22Rv1 (cell line): Measurements from ENCODE around the gene LCN6.
"Not testable (repeated sequence)": the region's sequence is repeated elsewhere in the genome, so short reads cannot be mapped to it uniquely, and the experiment has no call there.

Source experiments
- H3K27ac ChIP-seq: fragments of 450-650 bp; 2 replicates; pipeline ENCODE4 v1.5.1; 2017
- CTCF ChIP-seq: fragments of 450-650 bp; IDR thresholded peaks from 2 replicates; pipeline ENCODE4 v1.5.1; 2017; ENCODE audit warnings: mild to moderate bottlenecking
- ZFX ChIP-seq: fragments of 450-650 bp; IDR thresholded peaks from 2 replicates; pipeline ENCODE4 v1.6.1; 2017; ENCODE audit warnings: antibody characterized with exemption, borderline replicate concordance

LCN6 gene

DNA sequence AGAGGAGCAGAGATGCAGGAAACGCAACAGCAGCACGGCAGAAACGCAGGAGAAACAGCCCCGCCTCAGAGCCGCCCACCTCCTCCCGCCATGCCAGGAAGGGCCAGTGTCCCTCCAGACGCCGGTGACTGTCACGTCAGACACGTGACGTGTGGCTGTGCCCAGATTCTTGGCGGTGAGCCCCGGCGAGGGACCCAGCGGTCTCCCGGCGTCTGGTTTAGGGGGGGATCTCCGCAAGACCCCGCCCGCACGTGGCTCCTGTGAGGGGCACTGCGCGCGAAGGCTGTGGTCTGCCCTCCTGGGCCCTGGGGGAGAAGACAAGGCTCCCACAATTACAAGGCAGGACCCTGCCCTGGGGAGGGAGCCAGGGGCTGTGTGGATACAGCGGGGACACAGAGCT is 12.1 kb upstream of the LCN6 start:
- TF ChIP-seq CTCF: no peak
- TF ChIP-seq ZFX: no peak
- H3K27ac ChIP-seq: no peak overlapping the region

- no peak overlapping the region for H3K27ac ChIP-seq
- no peak for TF ChIP-seq ZFX
Measured at GRCh38 chr9:136759436-136760325, 11.4 kb upstream of the LCN6 start.

DNA sequence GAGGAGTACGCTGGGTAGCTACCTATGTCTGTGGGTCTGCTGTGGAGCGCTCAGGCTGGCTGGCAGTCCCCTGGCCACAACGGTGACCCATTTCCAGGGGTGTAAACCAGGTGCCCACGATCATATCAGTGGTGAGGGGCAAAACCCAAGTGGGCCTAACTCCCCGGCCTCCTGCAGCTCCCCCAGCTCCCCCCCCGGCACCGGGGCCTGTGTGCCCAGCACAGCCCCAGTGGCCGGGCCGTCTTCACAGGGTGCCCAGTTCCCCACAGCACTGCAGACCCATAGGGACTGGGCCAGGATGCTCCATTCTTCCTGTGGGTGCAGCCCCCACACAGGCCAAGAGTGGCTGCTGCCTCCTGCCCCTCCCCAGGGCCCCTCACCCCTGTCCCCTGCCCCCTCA is 10.7 kb upstream of the LCN6 start:
- no peak overlapping the region for H3K27ac ChIP-seq
- TF ChIP-seq CTCF: no peak
- no peak for TF ChIP-seq ZFX

DNA sequence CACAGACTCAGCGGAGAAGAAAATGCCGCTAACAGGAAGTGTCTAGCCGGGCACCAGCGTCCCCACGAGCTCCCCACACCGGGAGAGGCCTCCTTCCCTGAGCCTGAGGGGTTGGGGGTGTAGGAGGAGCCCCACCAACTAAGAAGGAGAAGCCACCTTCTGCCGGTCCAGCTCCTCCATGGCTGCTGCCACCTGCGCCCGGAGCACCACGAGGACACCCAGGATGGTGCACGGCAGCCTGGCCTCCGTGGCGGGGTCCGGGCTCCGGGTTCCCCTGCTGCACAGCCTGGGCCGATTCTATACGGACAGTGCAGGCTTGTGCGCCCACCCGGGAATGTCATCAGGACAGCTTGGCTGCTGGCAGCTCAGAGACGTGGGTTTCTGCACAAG is 9.4 kb upstream of the LCN6 start:
- no peak overlapping the region for H3K27ac ChIP-seq
- TF ChIP-seq CTCF (no peak), ZFX (no peak)

GRCh38 chr9:136757328-136757727 is 9.0 kb upstream of the LCN6 start:
- no peak overlapping the region for H3K27ac ChIP-seq
- TF ChIP-seq CTCF (no peak), ZFX (no peak)

DNA sequence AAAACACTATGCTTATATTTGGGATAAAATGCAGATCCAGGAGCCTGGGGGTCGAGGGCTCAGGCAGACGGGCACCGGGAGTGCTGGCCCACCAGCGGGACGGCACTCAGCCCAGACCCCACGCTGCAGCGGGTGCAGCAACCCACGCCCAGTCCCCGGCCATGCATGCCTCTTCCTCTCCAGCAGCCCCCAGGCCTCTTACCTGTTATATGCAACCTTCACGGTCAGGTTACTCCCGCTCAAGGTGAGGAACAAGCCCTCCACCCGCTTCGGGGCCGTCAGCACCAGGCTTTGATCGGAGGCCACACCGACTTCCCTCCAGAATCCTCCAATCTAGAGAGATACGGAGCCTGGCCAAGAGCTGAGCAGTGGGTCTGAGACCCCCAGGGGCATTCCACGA is 8.5 kb upstream of the LCN6 start:
- H3K27ac ChIP-seq: no peak overlapping the region

GRCh38 chr9:136756134-136756438 is 7.8 kb upstream of the LCN6 start:
- TF ChIP-seq ZFX: no peak
- TF ChIP-seq CTCF: no peak
- no peak overlapping the region for H3K27ac ChIP-seq

More for the DNA sequence above, 8.5 kb upstream of the LCN6 start:
- TF ChIP-seq CTCF: no peak
- TF ChIP-seq ZFX: no peak

DNA sequence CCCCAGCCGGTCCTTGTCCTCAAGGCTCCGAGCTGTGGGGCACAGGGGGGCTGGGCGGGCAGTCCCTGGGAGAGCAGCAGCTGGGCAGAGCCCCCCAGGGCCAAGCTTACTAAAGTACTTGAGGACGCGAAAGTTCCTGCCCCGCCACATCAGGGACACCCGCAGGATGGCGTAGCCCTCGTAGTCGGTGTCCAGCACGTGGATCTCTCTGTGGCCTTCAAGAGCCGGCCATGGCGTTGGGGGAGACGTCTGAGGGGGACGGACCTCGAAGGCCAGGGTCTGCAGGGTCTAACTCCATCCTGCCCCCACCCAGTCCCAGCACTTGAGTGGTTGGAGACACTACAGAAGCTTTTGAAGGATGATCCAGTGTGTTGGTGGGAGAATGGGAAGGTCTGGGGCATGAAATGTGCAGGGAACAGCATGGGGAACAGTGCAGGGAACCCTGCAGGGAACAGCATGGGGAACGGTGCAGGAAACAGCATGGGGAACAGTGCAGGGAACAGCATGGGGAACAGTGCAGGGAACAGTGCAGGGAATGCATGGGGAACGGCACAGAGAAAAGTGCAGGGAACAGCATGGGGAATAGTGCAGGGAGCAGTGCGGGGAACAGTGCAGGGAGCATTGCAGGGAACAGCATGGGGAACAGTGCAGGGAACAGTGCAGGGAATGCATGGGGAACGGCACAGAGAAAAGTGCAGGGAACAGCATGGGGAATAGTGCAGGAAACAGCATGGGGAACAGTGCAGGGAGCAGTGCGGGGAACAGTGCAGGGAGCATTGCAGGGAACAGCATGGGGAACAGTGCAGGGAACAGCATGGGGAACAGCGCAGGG is 7.2 kb upstream of the LCN6 start:
- not testable (repeated sequence) for H3K27ac ChIP-seq
